Measurements from ENCODE around the gene PSMA5.

Gene PSMA5

GRCh38 chr1:109388208-109388711 lies 38.0 kb downstream of the PSMA5 start:
- H3K4me2 ChIP-seq (ENCODE audit: low read length) = no peak overlapping the region
- no peak overlapping the region for H2AFZ ChIP-seq (ENCODE audit: insufficient read depth, low read length, poor library complexity)
- H3K79me2 ChIP-seq (ENCODE audit: control insufficient read depth, insufficient read depth, low read length, poor library complexity) = peaks cover 17% of the 10 kb centered on the region
- H3K23ac ChIP-seq (ENCODE audit: low read length) = no peak overlapping the region
- H3K27me3 ChIP-seq (ENCODE audit: insufficient read depth, low read length) = no peaks in the 10 kb centered on the region
- H3K18ac ChIP-seq (ENCODE audit: low read length) = peak overlapping the region; percentile 33
- no peak overlapping the region for H2AK5ac ChIP-seq (ENCODE audit: low read length)
- no peak overlapping the region for H3K27ac ChIP-seq (ENCODE audit: low read depth, low read length)
- H2BK12ac ChIP-seq (ENCODE audit: low read length) = no peak overlapping the region
- no peaks in the 10 kb centered on the region for H3K79me1 ChIP-seq (ENCODE audit: low read length)
- H3K9me3 ChIP-seq (ENCODE audit: insufficient read depth, low read depth, low read length) = no peaks in the 10 kb centered on the region
- no peak overlapping the region for H2BK5ac ChIP-seq (ENCODE audit: low read depth, low read length, poor library complexity)
- peak overlapping the region; percentile 92 for H3K4ac ChIP-seq (ENCODE audit: low read depth, low read length)
- DNase-seq = no peak
- no peak overlapping the region for H3K14ac ChIP-seq (ENCODE audit: low read length)
- H3K4me3 ChIP-seq (ENCODE audit: low read depth, low read length) = no peak overlapping the region
- H3K9ac ChIP-seq (ENCODE audit: low read length) = no peak overlapping the region
- H4K91ac ChIP-seq (ENCODE audit: low read depth, low read length) = no peak overlapping the region
- no peak overlapping the region for H4K8ac ChIP-seq (ENCODE audit: low read depth, low read length)
- no peak overlapping the region for H4K12ac ChIP-seq (ENCODE audit: low read depth, low read length)
- no peak overlapping the region for H2BK120ac ChIP-seq (ENCODE audit: insufficient read depth, low read length, poor library complexity)
- no CpG with 5 or more reads among the region's 5 CpGs for WGBS (ENCODE audit: extremely low coverage, insufficient coverage, insufficient read length)
- H3K36me3 ChIP-seq (ENCODE audit: control insufficient read depth in 1 of 2, insufficient read depth in 2 of 2, low read length in 2 of 2) = peaks cover 2 to 3% of the 10 kb centered on the region in 2 experiments
- H3K4me1 ChIP-seq (ENCODE audit: control insufficient read depth in 1 of 2, insufficient read depth in 2 of 2, low read length in 2 of 2) = peaks cover 3 to 10% of the 10 kb centered on the region in 2 experiments

- no peaks in the 10 kb centered on the region for H3K27me3 ChIP-seq (ENCODE audit: insufficient read depth, low read length)
- H4K8ac ChIP-seq (ENCODE audit: low read depth, low read length) = no peak overlapping the region
- H3K27ac ChIP-seq (ENCODE audit: low read depth, low read length) = no peak overlapping the region
- no peaks in the 10 kb centered on the region for H3K79me1 ChIP-seq (ENCODE audit: low read length)
- whole genome bisulfite sequencing (ENCODE audit: extremely low coverage, insufficient coverage, insufficient read length) = no CpG with 5 or more reads among the region's 2 CpGs
- no peaks in the 10 kb centered on the region for H3K9me3 ChIP-seq (ENCODE audit: insufficient read depth, low read depth, low read length)
- H3K14ac ChIP-seq (ENCODE audit: low read length) = no peak overlapping the region
- H2AFZ ChIP-seq (ENCODE audit: insufficient read depth, low read length, poor library complexity) = no peak overlapping the region
- H3K9ac ChIP-seq (ENCODE audit: low read length) = no peak overlapping the region
- no peak overlapping the region for H4K12ac ChIP-seq (ENCODE audit: low read depth, low read length)
- H3K18ac ChIP-seq (ENCODE audit: low read length) = no peak overlapping the region
- H3K23ac ChIP-seq (ENCODE audit: low read length) = no peak overlapping the region
- no peak overlapping the region for H4K91ac ChIP-seq (ENCODE audit: low read depth, low read length)
- no peak overlapping the region for H3K4me3 ChIP-seq (ENCODE audit: low read depth, low read length)
- H3K4ac ChIP-seq (ENCODE audit: low read depth, low read length) = peak overlapping the region; percentile 61
- DNase-seq = no peak
- peaks cover 2 to 3% of the 10 kb centered on the region in 2 experiments for H3K36me3 ChIP-seq (ENCODE audit: control insufficient read depth in 1 of 2, insufficient read depth in 2 of 2, low read length in 2 of 2)
- H3K4me2 ChIP-seq (ENCODE audit: low read length) = no peak overlapping the region
- H2BK12ac ChIP-seq (ENCODE audit: low read length) = no peak overlapping the region
- H2AK5ac ChIP-seq (ENCODE audit: low read length) = no peak overlapping the region
- peaks cover 14% of the 10 kb centered on the region for H3K79me2 ChIP-seq (ENCODE audit: control insufficient read depth, insufficient read depth, low read length, poor library complexity)
- no peak overlapping the region for H2BK5ac ChIP-seq (ENCODE audit: low read depth, low read length, poor library complexity)
- no peak overlapping the region for H2BK120ac ChIP-seq (ENCODE audit: insufficient read depth, low read length, poor library complexity)
- peaks cover 0 to 5% of the 10 kb centered on the region in 2 experiments for H3K4me1 ChIP-seq (ENCODE audit: control insufficient read depth in 1 of 2, insufficient read depth in 2 of 2, low read length in 2 of 2)
Observed at GRCh38 chr1:109386054-109386717, 40.1 kb downstream of the PSMA5 start.

- Histone ChIP-seq H3K9me3 (ENCODE audit: insufficient read depth, low read depth, low read length) (no peaks in the 10 kb centered on the region), H3K27ac (ENCODE audit: low read depth, low read length) (no peak overlapping the region), H3K18ac (ENCODE audit: low read length) (no peak overlapping the region), H4K12ac (ENCODE audit: low read depth, low read length) (no peak overlapping the region), H3K4ac (ENCODE audit: low read depth, low read length) (peak overlapping the region; percentile 66), H4K91ac (ENCODE audit: low read depth, low read length) (no peak overlapping the region), H3K23ac (ENCODE audit: low read length) (no peak overlapping the region), H3K79me2 (ENCODE audit: control insufficient read depth, insufficient read depth, low read length, poor library complexity) (peaks cover 14% of the 10 kb centered on the region), H3K36me3 (ENCODE audit: control insufficient read depth in 1 of 2, insufficient read depth in 2 of 2, low read length in 2 of 2) (peaks cover 2 to 3% of the 10 kb centered on the region in 2 experiments), H4K8ac (ENCODE audit: low read depth, low read length) (no peak overlapping the region), H2BK5ac (ENCODE audit: low read depth, low read length, poor library complexity) (no peak overlapping the region), H3K4me2 (ENCODE audit: low read length) (no peak overlapping the region), H3K79me1 (ENCODE audit: low read length) (no peaks in the 10 kb centered on the region), H3K4me3 (ENCODE audit: low read depth, low read length) (no peak overlapping the region), H2AFZ (ENCODE audit: insufficient read depth, low read length, poor library complexity) (no peak overlapping the region), H2BK12ac (ENCODE audit: low read length) (no peak overlapping the region), H2BK120ac (ENCODE audit: insufficient read depth, low read length, poor library complexity) (no peak overlapping the region), H3K27me3 (ENCODE audit: insufficient read depth, low read length) (no peaks in the 10 kb centered on the region), H3K4me1 (ENCODE audit: control insufficient read depth in 1 of 2, insufficient read depth in 2 of 2, low read length in 2 of 2) (peaks cover 0 to 5% of the 10 kb centered on the region in 2 experiments), H2AK5ac (ENCODE audit: low read length) (no peak overlapping the region), H3K9ac (ENCODE audit: low read length) (no peak overlapping the region), H3K14ac (ENCODE audit: low read length) (no peak overlapping the region)
- no CpG with 5 or more reads among the region's 2 CpGs for WGBS (ENCODE audit: extremely low coverage, insufficient coverage, insufficient read length)
- no peak for DNase-seq
Observed at GRCh38 chr1:109385417-109385816, 40.8 kb downstream of the PSMA5 start.

- Histone ChIP-seq H3K4me3 (ENCODE audit: low read depth, low read length) (no peak overlapping the region), H4K12ac (ENCODE audit: low read depth, low read length) (no peak overlapping the region), H4K8ac (ENCODE audit: low read depth, low read length) (no peak overlapping the region), H3K27me3 (ENCODE audit: insufficient read depth, low read length) (no peaks in the 10 kb centered on the region), H3K23ac (ENCODE audit: low read length) (no peak overlapping the region), H3K79me1 (ENCODE audit: low read length) (peaks cover 2% of the 10 kb centered on the region), H3K4me2 (ENCODE audit: low read length) (no peak overlapping the region), H3K4ac (ENCODE audit: low read depth, low read length) (no peak overlapping the region), H3K27ac (ENCODE audit: low read depth, low read length) (no peak overlapping the region), H3K9me3 (ENCODE audit: insufficient read depth, low read depth, low read length) (no peaks in the 10 kb centered on the region), H2AFZ (ENCODE audit: insufficient read depth, low read length, poor library complexity) (no peak overlapping the region), H2BK5ac (ENCODE audit: low read depth, low read length, poor library complexity) (no peak overlapping the region), H2BK12ac (ENCODE audit: low read length) (no peak overlapping the region), H4K91ac (ENCODE audit: low read depth, low read length) (no peak overlapping the region), H3K36me3 (ENCODE audit: control insufficient read depth in 1 of 2, insufficient read depth in 2 of 2, low read length in 2 of 2) (peaks cover 2 to 5% of the 10 kb centered on the region in 2 experiments), H2BK120ac (ENCODE audit: insufficient read depth, low read length, poor library complexity) (no peak overlapping the region), H3K9ac (ENCODE audit: low read length) (no peak overlapping the region), H3K79me2 (ENCODE audit: control insufficient read depth, insufficient read depth, low read length, poor library complexity) (peaks cover 11% of the 10 kb centered on the region), H2AK5ac (ENCODE audit: low read length) (no peak overlapping the region), H3K18ac (ENCODE audit: low read length) (no peak overlapping the region), H3K14ac (ENCODE audit: low read length) (no peak overlapping the region), H3K4me1 (ENCODE audit: control insufficient read depth in 1 of 2, insufficient read depth in 2 of 2, low read length in 2 of 2) (peaks cover 2 to 6% of the 10 kb centered on the region in 2 experiments)
- no CpG with 5 or more reads among the region's 7 CpGs for WGBS (ENCODE audit: extremely low coverage, insufficient coverage, insufficient read length)
- no peak for DNase-seq
Observed at GRCh38 chr1:109383854-109384253, 42.4 kb downstream of the PSMA5 start.

Measured in trophoblast cell (in vitro differentiated cells and primary cell).